Lower lobe of right lung (tissue), 2 donors: ENCODE measurements around the gene UNC13D. TPM values are rescaled to one million over a fixed set of nuclear protein-coding genes. Genes with fewer than 3 reads are reported as not detected.
"Not testable (repeated sequence)": the region's sequence is repeated elsewhere in the genome, so short reads cannot be mapped to it uniquely, and the experiment has no call there.

ENCODE experiments used
- ATAC-seq, 2 donors: fragments of 200-7000 bp; cut with Tn5 transposase; one replicate each; pipeline ENCODE4 v1.9.1; 2020 to 2022; ENCODE audit warnings: mild to moderate bottlenecking in 2 of 2, moderate library complexity in 2 of 2
- DNase-seq: peaks from one replicate; pipeline ENCODE4 v3.0.0-alpha.2; 2020
- H3K27ac ChIP-seq: fragments of 200-600 bp; one replicate; pipeline ENCODE4 v1.8.0; 2022
- H3K27me3 ChIP-seq: fragments of 200-600 bp; one replicate; pipeline ENCODE4 v1.8.0; 2022; ENCODE audit warnings: low read depth
- H3K36me3 ChIP-seq: fragments of 200-600 bp; one replicate; pipeline ENCODE4 v1.8.0; 2022; ENCODE audit warnings: mild to moderate bottlenecking
- H3K4me1 ChIP-seq: fragments of 200-600 bp; one replicate; pipeline ENCODE4 v1.8.0; 2022
- H3K4me3 ChIP-seq: fragments of 200-600 bp; one replicate; pipeline ENCODE4 v1.8.0; 2022; ENCODE audit warnings: mild to moderate bottlenecking
- H3K9me3 ChIP-seq: fragments of 200-600 bp; one replicate; pipeline ENCODE4 v1.8.0; 2022
- CTCF ChIP-seq: fragments of 200-600 bp; IDR thresholded peaks from one replicate; pipeline ENCODE4 v1.8.0; 2022; ENCODE audit warnings: antibody characterized with exemption, mild to moderate bottlenecking
- intact Hi-C: fragments of 100-400 bp; cut with DNase I; formaldehyde crosslinking; loops from one replicate; pipeline ENCODE4 v1.11.0; 2022
- total RNA-seq: library from RNA; stranded (reverse); fragmentation: NEBNext Ultra II Directional; extraction: Animal tissue kit (Norgen Biotek cat#: 25700); gene quantifications from one replicate; pipeline ENCODE4 v1.2.1, GENCODE V29; 2021
- donor health status: DM: no; HTN: yes; CAD: no; lungs with severe emphysema.

UNC13D gene
- total RNA-seq, 1 donor from 2014 or later, result 118 TPM

DNA sequence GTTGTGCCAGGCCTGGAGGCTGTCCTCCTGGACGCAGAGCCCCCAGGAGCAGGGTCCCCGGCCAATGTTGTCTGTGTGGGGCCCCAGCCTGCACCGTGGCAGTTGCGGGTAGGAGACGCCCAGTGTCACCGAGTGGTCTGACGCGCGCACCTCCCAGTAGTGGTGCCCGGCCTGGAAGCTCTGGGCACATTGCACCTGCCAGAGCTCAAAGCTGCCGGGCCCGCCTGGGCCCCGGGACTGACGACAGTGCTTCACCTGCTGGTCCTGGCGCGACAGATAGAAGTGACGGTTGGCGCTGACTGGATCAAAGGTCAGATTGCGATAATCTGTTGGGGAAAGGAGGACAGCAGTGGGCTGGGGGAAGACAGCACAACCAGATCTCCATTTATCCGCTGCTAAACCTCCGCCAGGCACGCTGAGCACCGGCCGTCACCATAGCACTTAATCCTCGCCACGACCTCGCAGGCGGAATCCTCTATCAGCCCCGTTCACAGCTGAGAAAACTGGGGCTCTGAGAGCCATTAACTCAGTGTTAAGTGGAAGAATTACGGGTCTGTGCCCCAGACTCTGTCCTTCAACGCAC lies 46.9 kb upstream of the UNC13D start:
- TF ChIP-seq CTCF, result no peak
- Histone ChIP-seq H3K27ac (no peak overlapping the region), H3K4me3 (no peak overlapping the region), H3K27me3 (no peaks in the 10 kb centered on the region), H3K4me1 (peaks cover 21% of the 10 kb centered on the region), H3K9me3 (no peaks in the 10 kb centered on the region), H3K36me3 (peaks cover 35% of the 10 kb centered on the region)
- intact Hi-C loops, result no loop called here
- ATAC-seq, result no peak
- DNase-seq, result no peak

- H3K27me3 ChIP-seq, result no peaks in the 10 kb centered on the region
- TF ChIP-seq CTCF, result no peak
- no peaks in the 10 kb centered on the region for H3K9me3 ChIP-seq
- intact Hi-C loops, result no loop called here
- no peak overlapping the region for H3K4me3 ChIP-seq
- peaks cover 35% of the 10 kb centered on the region for H3K36me3 ChIP-seq
- H3K4me1 ChIP-seq, result peaks cover 13% of the 10 kb centered on the region
- no peak for DNase-seq
- no peak for ATAC-seq
- no peak overlapping the region for H3K27ac ChIP-seq
These were observed 45.2 kb upstream of the UNC13D start for GRCh38 chr17:75889454-75889853.

DNA sequence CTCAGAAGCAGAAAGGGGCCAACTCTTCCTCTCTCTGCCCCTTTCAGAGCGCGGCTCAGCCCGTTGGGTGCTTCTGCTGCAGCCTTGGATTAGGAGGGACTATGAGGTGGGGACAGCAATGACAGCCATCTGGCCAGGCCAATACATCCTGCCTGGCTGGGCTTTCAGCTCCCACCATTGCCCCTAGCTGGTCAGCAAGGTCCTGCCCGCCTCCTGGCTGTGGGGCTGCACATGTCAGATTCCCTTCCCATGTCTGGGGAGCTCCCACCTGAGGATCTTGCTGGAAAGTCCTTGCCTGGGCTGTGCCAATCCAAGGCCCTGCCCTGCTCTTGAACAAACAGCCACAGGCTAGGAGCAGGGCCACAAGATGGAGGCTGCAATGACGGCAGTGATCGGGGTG lies 44.3 kb upstream of the UNC13D start:
- no peak overlapping the region for H3K4me3 ChIP-seq
- DNase-seq, result no peak

DNA sequence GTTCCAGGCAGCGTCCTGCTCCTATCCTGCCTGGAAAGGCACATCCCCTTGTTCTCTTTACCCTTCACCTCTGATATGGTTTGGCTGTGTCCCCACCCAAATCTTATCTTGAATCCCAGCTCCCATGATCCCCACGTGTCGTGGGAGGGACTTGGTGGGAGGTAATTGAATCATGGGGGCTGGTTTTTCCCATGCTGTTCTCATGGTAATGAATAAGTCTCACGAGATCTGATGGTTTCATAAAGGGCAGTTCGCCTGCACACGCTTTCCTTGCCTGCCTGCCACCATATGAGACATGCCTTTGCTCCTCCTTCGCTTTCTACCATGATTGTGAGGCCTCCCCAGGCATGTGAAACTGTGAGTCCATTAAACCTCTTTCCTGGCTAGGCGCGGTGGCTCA lies 41.7 kb upstream of the UNC13D start:
- ATAC-seq, result not testable (repeated sequence)

More for the DNA sequence above, 44.3 kb upstream of the UNC13D start:
- Histone ChIP-seq H3K27me3 (no peaks in the 10 kb centered on the region), H3K9me3 (no peaks in the 10 kb centered on the region), H3K36me3 (peaks cover 35% of the 10 kb centered on the region), H3K27ac (no peak overlapping the region), H3K4me1 (peaks cover 8% of the 10 kb centered on the region)
- no peak for TF ChIP-seq CTCF
- intact Hi-C loops, result no loop called here
- no peak for ATAC-seq

GRCh38 chr17:75885431-75885830 lies 41.2 kb upstream of the UNC13D start:
- no peak for TF ChIP-seq CTCF
- H3K27ac ChIP-seq, result no peak overlapping the region
- H3K36me3 ChIP-seq, result peaks cover 12% of the 10 kb centered on the region
- no peak overlapping the region for H3K4me3 ChIP-seq
- no peaks in the 10 kb centered on the region for H3K9me3 ChIP-seq
- no peak for DNase-seq
- peaks cover 8% of the 10 kb centered on the region for H3K4me1 ChIP-seq
- ATAC-seq, result no peak
- H3K27me3 ChIP-seq, result no peaks in the 10 kb centered on the region
- intact Hi-C loops, result no loop called here

More for the DNA sequence above, 41.7 kb upstream of the UNC13D start:
- H3K27ac ChIP-seq, H3K9me3 ChIP-seq, H3K27me3 ChIP-seq, H3K4me1 ChIP-seq, intact Hi-C loops, DNase-seq, H3K4me3 ChIP-seq: not testable (repeated sequence)
- H3K36me3 ChIP-seq, result peaks cover 16% of the 10 kb centered on the region

DNA sequence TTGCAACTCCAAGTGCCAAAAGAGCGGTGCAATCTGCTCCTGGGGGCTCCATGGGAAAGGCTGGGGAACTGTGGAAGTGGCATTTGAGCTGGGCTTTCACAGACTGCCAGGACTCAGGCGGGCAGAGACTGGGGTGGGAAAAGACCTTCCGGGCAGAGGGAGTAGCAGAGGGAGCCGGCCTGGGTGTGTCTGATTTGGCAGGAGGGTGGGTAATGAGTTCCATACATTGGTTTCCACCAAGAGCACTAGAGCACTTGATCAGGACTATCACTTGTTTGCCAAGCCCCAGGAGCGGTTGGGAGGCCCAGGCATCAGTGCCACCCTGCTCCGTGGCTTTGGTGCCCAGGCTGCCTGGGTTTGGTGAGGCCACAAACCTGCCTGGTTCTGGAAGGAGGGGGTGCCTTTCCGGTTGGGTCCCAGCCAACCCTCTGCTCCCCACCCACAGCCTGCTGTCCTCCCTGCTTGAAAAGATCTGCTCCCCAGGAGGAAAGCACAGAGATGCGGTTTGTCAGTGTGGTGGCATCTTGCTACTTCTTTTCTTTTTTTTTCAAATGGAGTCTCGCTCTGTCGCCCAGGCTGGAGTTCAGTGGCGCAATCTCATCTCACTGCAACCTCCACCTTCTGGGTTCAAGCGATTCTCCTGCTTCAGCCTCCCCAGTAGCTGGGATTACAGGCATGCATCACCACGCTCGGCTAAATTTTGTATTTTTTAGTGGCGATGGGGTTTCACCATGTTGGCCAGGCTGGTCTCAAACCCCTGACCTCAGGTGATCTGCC lies 37.7 kb upstream of the UNC13D start:
- Histone ChIP-seq H3K27ac (no peak overlapping the region), H3K27me3 (no peaks in the 10 kb centered on the region), H3K9me3 (no peaks in the 10 kb centered on the region), H3K36me3 (no peaks in the 10 kb centered on the region), H3K4me1 (peaks cover 21% of the 10 kb centered on the region), H3K4me3 (no peak overlapping the region)
- DNase-seq (no peak), ATAC-seq (no peak)
- intact Hi-C loops, result no loop called here
- TF ChIP-seq CTCF, result no peak
